Epithelial cell of esophagus (primary cell): ENCODE measurements around the gene GATA1.

Experiments used
- DNase-seq: peaks from one replicate; pipeline ENCODE4 v3.0.0; 2010; ENCODE audit warnings: low read depth
- H3K4me3 ChIP-seq: 2 replicates; pipeline ENCODE4 v1.5.1; 2011; ENCODE audit warnings: mild to moderate bottlenecking, low read length, control low read depth
- CTCF ChIP-seq: IDR thresholded peaks from 2 replicates; pipeline ENCODE4 v1.5.1; 2011; ENCODE audit warnings: low read depth, mild to moderate bottlenecking, low read length, control low read depth, inconsistent platforms; ENCODE audit not compliant: insufficient read depth; ENCODE audit errors: missing control alignments

Gene GATA1

GRCh38 chrX:48789366-48790220 is 3.2 kb downstream of the GATA1 start:
- no peak for DNase-seq
- TF ChIP-seq CTCF = no peak
- H3K4me3 ChIP-seq = no peak overlapping the region

DNA sequence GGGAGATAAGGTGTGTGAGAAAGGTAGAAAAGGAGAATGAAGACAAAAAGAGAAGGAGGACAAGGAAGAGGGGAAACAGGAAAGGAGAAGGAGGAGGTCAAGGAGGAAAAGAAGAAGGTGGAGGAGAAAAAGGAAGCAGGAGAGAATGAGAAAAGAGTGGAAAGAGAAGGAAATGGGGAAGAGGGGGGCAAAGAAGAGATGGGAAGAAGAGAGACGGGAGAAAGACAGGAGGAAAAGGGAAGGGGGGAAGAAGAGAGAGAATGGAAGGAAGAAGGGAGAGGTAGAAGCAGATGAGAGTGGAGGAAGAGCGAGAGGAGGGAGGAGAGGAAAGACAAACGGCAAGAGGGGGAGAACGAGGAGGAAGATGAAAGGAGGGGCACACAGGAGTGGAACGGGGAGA is 4.1 kb downstream of the GATA1 start:
- H3K4me3 ChIP-seq = no peak overlapping the region
- no peak for DNase-seq
- TF ChIP-seq CTCF = no peak

- TF ChIP-seq CTCF = no peak
- DNase-seq = no peak
- H3K4me3 ChIP-seq = no peak overlapping the region
These were observed 4.9 kb downstream of the GATA1 start for GRCh38 chrX:48791063-48791820.

DNA sequence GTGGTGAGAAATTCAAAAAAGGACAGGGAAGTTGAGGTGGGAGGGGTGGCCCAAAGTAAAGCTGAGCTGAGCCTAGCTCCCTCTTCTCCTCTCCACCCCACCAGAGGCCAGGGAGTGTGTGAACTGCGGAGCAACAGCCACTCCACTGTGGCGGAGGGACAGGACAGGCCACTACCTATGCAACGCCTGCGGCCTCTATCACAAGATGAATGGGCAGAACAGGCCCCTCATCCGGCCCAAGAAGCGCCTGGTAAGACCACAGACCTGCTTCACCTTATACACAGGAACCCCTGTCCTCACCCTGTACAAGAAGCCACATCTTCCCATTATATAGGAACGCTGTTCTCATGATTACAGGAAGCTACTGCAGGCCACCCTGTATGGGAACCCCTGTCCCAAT is 5.8 kb downstream of the GATA1 start:
- no peak overlapping the region for H3K4me3 ChIP-seq
- no peak for TF ChIP-seq CTCF
- DNase-seq = no peak

DNA sequence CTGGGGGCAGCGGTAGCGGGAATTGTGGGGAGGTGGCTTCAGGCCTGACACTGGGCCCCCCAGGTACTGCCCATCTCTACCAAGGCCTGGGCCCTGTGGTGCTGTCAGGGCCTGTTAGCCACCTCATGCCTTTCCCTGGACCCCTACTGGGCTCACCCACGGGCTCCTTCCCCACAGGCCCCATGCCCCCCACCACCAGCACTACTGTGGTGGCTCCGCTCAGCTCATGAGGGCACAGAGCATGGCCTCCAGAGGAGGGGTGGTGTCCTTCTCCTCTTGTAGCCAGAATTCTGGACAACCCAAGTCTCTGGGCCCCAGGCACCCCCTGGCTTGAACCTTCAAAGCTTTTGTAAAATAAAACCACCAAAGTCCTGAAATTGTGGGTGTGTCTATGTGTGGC is 7.5 kb downstream of the GATA1 start:
- no peak for DNase-seq
- H3K4me3 ChIP-seq = no peak overlapping the region
- no peak for TF ChIP-seq CTCF

DNA sequence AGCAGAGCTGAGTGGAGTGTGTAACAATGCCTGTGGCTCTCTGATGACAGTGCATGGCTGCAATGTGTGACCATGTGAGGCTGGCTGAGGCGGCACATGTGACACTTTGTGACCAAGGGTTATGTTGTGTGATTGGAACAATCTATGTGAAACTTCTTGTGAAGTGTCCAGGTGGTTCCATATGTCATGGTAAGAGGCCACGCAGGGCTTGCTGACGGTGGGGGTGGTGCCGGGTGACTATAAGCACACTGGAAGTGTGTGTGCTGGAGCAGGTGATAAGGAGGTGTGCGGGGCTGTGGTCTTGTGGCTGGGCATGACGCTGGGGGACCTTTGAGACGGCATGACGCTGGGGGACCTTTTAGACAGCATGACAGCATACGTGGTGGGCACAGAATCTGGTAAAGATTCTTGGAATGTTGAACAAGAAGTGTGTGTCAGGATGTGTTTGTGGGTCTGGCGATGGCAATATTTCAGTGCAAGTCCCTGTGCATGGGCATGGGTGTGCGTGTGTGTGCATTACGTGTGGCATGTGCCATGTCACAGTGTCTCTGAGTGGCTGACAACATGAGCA is 8.0 kb downstream of the GATA1 start:
- no peak for DNase-seq
- TF ChIP-seq CTCF = no peak
- no peak overlapping the region for H3K4me3 ChIP-seq
